CD4-positive, alpha-beta memory T cell (primary cell): Measurements from ENCODE around the gene DAPK2. TPM values are rescaled to one million over a fixed set of nuclear protein-coding genes. Genes with fewer than 3 reads are reported as not detected.
A peak's percentile ranks its signal among the peaks of the same experiment; 100 is the strongest.
"Not testable (repeated sequence)": the region's sequence is repeated elsewhere in the genome, so short reads cannot be mapped to it uniquely, and the experiment has no call there.

Source experiments
- CTCF ChIA-PET: fragments of 350-600 bp; sonication (Branson Sonifier 250); formaldehyde crosslinking; loops from one replicate; lab custom pipeline; 2021; ENCODE audit warnings: inconsistent platforms; ENCODE audit not compliant: partially characterized antibody; lab: Charles Lee
- POLR2A ChIA-PET: fragments of 350-600 bp; sonication (Branson Sonifier 250); formaldehyde crosslinking; loops from one replicate; lab custom pipeline; 2021; ENCODE audit not compliant: partially characterized antibody; lab: Charles Lee
- DNase-seq, 5 donors: peaks; one replicate each; pipeline versions ENCODE4 v3.0.0 to v3.0.0-alpha.2; 2020 to 2022; ENCODE audit warnings: mixed read lengths in 1 of 5
- H3K27ac ChIP-seq: one replicate; pipeline ENCODE4 v1.7.0; 2013; ENCODE audit warnings: low read depth, low read length
- H3K27me3 ChIP-seq: 2 replicates; pipeline ENCODE4 v1.7.0; 2013; ENCODE audit warnings: mild to moderate bottlenecking, low read length, moderate library complexity; ENCODE audit not compliant: insufficient read depth
- H3K36me3 ChIP-seq: 2 replicates; pipeline ENCODE4 v1.7.0; 2013; ENCODE audit warnings: mild to moderate bottlenecking, low read length, moderate library complexity; ENCODE audit not compliant: insufficient read depth
- H3K4me1 ChIP-seq: 2 replicates; pipeline ENCODE4 v1.7.0; 2013; ENCODE audit warnings: mild to moderate bottlenecking, low read length, moderate library complexity; ENCODE audit not compliant: insufficient read depth
- H3K4me3 ChIP-seq, 2 donors: one replicate each; pipeline ENCODE4 v1.7.0; 2013; ENCODE audit warnings: low read length in 2 of 2, mild to moderate bottlenecking in 1 of 2
- H3K9me3 ChIP-seq, 2 donors: one replicate each; pipeline ENCODE4 v1.7.0; 2013; ENCODE audit warnings: low read length in 2 of 2, control low read depth in 1 of 2; ENCODE audit not compliant: control insufficient read depth in 1 of 2
- H3K27ac Mint-ChIP-seq, 7 donors: one replicate each; pipeline ENCODE4 v1.8.0; 2020 to 2021; ENCODE audit warnings: mixed read lengths in 7 of 7, mild to moderate bottlenecking in 6 of 7, inconsistent platforms in 3 of 7, moderate library complexity in 3 of 7
- H3K27me3 Mint-ChIP-seq, 2 donors: one replicate each; pipeline ENCODE4 v1.8.0; 2020 to 2021; ENCODE audit warnings: mixed read lengths in 2 of 2
- H3K36me3 Mint-ChIP-seq, 2 donors: one replicate each; pipeline ENCODE4 v1.8.0; 2020 to 2021; ENCODE audit warnings: mixed read lengths in 2 of 2, inconsistent platforms in 1 of 2, mild to moderate bottlenecking in 1 of 2
- H3K4me1 Mint-ChIP-seq, 4 donors: one replicate each; pipeline ENCODE4 v1.8.0; 2020 to 2021; ENCODE audit warnings: mixed read lengths in 4 of 4, mild to moderate bottlenecking in 1 of 4
- H3K4me3 Mint-ChIP-seq, 8 donors: one replicate each; pipeline ENCODE4 v1.8.0; 2020 to 2021; ENCODE audit warnings: mixed read lengths in 8 of 8, mild to moderate bottlenecking in 7 of 8, moderate library complexity in 6 of 8, inconsistent platforms in 3 of 8
- H3K9me3 Mint-ChIP-seq, 8 donors: one replicate each; pipeline ENCODE4 v1.8.0; 2020 to 2021; ENCODE audit warnings: mixed read lengths in 8 of 8, mild to moderate bottlenecking in 5 of 8, inconsistent platforms in 3 of 8, moderate library complexity in 1 of 8
- intact Hi-C: fragments of 100-400 bp; cut with micrococcal nuclease; formaldehyde crosslinking; loops from one replicate; pipeline ENCODE4 v1.15.1; 2023
- polyA plus RNA-seq, 2 donors: library from polyadenylated mRNA; unstranded; fragments of 300-500 nt; fragmentation: Illumina TruSeq; gene quantifications; one replicate each; pipeline ENCODE4 v1.2.3, GENCODE V29; 2021
- total RNA-seq, 2 experiments: library from RNA; stranded (reverse); gene quantifications; one replicate each; pipeline ENCODE4 v1.2.3, GENCODE V29; 2021

Gene DAPK2
- total and polyA plus RNA-seq, 4 experiments from 2014 or later: 0.93 to 2.9 (median 2.3) TPM; not detected in 1

DNA sequence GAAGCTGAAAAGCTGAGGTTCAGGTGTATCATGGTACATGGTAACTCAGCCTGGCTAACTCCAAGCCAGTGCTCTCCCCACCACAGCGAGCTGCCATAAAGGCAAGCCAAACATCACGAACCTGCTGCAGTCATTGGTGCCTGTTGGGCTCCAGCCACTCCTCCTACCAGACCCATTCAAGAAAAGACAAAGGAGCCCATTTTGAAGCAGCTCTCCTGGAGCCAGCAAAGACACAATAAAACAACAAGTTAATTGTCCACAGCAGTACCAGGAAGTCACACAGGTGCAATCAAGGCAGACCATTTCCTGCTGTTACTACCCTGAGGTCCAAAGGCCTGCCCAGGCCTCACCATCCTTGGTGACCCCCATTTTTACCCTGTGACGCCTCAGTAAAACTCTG lies 77.6 kb downstream of the DAPK2 start:
- no peaks in the 10 kb centered on the region for H3K27me3 Mint-ChIP-seq
- H3K4me3 Mint-ChIP-seq: peak overlapping the region in 1 of 8 donors; percentile 47
- H3K36me3 Mint-ChIP-seq: peaks cover 0 to 14% of the 10 kb centered on the region in 2 donors
- peaks cover 37% of the 10 kb centered on the region for H3K4me1 ChIP-seq
- no peak overlapping the region for H3K27ac ChIP-seq
- intact Hi-C loops: no loop called here
- DNase-seq: no peak
- H3K9me3 Mint-ChIP-seq: peaks cover 0 to 22% (median 8%) of the 10 kb centered on the region in 8 donors
- peak overlapping the region in 3 of 7 donors; percentile 14 to 53 (median 31) for H3K27ac Mint-ChIP-seq
- ChIA-PET CTCF (interaction anchor here (0.9 to 4.1 kb wide), 4 partner anchors 22 to 41 kb away, joined by 3 to 26 read pairs (median 4); no protein-coding TSS in a partner anchor), POLR2A (interaction anchor here (1.1 kb wide), 1 partner anchor 135 kb away, joined by 4 read pairs; the partner anchor contains the start of gene HERC1)
- no peaks in the 10 kb centered on the region for H3K36me3 ChIP-seq
- H3K9me3 ChIP-seq: no peaks in the 10 kb centered on the region
- H3K4me3 ChIP-seq: no peak overlapping the region
- H3K27me3 ChIP-seq: no peaks in the 10 kb centered on the region
- peaks cover 22 to 50% (median 33%) of the 10 kb centered on the region in 4 donors for H3K4me1 Mint-ChIP-seq

DNA sequence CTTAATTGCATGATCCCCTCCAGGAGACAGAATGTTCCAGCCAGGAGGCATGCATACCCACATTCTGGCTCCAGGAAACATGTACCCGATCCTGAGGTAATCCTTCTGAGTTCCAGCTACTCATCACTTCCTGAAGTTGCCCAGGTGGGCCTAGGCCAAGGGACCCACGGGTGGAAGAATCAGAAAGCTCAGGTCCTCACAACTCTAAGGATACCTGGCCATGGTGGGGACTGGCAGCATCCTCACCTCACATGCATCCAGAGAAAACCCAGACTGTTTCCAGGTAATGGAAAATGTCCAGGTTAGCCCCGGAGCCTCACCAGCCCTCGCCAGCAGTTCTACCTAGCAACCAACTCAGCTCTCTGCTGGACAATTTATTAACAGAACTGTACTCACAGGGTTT lies 78.2 kb downstream of the DAPK2 start:
- no peak overlapping the region for H3K27ac ChIP-seq
- Mint-ChIP-seq H3K27me3 (peaks cover 0 to 1% of the 10 kb centered on the region in 2 donors), H3K27ac (no peak overlapping the region), H3K9me3 (peaks cover 0 to 27% (median 12%) of the 10 kb centered on the region in 8 donors), H3K4me3 (no peak overlapping the region), H3K4me1 (peaks cover 22 to 50% (median 33%) of the 10 kb centered on the region in 4 donors), H3K36me3 (peaks cover 0 to 17% of the 10 kb centered on the region in 2 donors)
- H3K27me3 ChIP-seq: no peaks in the 10 kb centered on the region
- intact Hi-C loops: no loop called here
- POLR2A ChIA-PET: interaction anchor here (0.9 to 1.1 kb wide), 2 partner anchors 43 to 135 kb away, joined by 3 to 4 read pairs; partner anchors contain the start of gene HERC1
- no peaks in the 10 kb centered on the region for H3K36me3 ChIP-seq
- no peaks in the 10 kb centered on the region for H3K9me3 ChIP-seq
- H3K4me1 ChIP-seq: peaks cover 37% of the 10 kb centered on the region
- CTCF ChIA-PET: interaction anchor here (1.2 to 4.1 kb wide), 3 partner anchors 21 to 41 kb away, joined by 4 to 26 read pairs (median 5); no protein-coding TSS in a partner anchor
- no peak overlapping the region for H3K4me3 ChIP-seq
- no peak for DNase-seq

DNA sequence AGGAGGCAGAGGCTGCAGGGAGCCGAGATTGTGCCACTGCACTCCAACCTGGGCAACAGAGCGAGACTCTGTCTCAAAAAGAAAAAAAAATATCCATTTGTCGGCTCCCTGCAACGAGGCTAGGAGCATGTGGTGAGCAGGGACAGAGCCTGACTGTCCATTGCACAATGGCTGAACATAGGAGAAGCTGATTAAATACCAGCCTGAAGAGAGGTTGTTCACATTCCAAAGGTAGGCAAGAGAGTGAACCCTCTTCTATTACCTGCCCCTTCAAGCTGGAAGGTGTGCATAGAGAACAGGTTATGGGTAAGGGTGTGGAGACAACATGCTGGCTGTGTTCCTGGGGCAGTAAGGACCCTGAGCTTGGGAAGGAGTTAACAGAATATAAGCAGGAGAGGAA lies 78.7 kb downstream of the DAPK2 start:
- Histone ChIP-seq H3K4me3 (no peak overlapping the region), H3K27ac (no peak overlapping the region), H3K4me1 (peaks cover 37% of the 10 kb centered on the region), H3K9me3 (no peaks in the 10 kb centered on the region), H3K36me3 (no peaks in the 10 kb centered on the region), H3K27me3 (no peaks in the 10 kb centered on the region)
- H3K36me3 Mint-ChIP-seq: peaks cover 0 to 17% of the 10 kb centered on the region in 2 donors
- peaks cover 22 to 50% (median 33%) of the 10 kb centered on the region in 4 donors for H3K4me1 Mint-ChIP-seq
- H3K27me3 Mint-ChIP-seq: peaks cover 0 to 2% of the 10 kb centered on the region in 2 donors
- no peak for DNase-seq
- intact Hi-C loops: no loop called here
- CTCF ChIA-PET: interaction anchor here (1.2 to 4.1 kb wide), 3 partner anchors 21 to 42 kb away, joined by 4 to 26 read pairs (median 5); no protein-coding TSS in a partner anchor
- no peak overlapping the region for H3K27ac Mint-ChIP-seq
- H3K4me3 Mint-ChIP-seq: peak overlapping the region in 1 of 8 donors; percentile 22
- POLR2A ChIA-PET: interaction anchor here (0.9 to 1.1 kb wide), 2 partner anchors 43 to 134 kb away, joined by 3 to 4 read pairs; partner anchors contain the start of gene HERC1
- H3K9me3 Mint-ChIP-seq: peaks cover 0 to 27% (median 12%) of the 10 kb centered on the region in 8 donors

DNA sequence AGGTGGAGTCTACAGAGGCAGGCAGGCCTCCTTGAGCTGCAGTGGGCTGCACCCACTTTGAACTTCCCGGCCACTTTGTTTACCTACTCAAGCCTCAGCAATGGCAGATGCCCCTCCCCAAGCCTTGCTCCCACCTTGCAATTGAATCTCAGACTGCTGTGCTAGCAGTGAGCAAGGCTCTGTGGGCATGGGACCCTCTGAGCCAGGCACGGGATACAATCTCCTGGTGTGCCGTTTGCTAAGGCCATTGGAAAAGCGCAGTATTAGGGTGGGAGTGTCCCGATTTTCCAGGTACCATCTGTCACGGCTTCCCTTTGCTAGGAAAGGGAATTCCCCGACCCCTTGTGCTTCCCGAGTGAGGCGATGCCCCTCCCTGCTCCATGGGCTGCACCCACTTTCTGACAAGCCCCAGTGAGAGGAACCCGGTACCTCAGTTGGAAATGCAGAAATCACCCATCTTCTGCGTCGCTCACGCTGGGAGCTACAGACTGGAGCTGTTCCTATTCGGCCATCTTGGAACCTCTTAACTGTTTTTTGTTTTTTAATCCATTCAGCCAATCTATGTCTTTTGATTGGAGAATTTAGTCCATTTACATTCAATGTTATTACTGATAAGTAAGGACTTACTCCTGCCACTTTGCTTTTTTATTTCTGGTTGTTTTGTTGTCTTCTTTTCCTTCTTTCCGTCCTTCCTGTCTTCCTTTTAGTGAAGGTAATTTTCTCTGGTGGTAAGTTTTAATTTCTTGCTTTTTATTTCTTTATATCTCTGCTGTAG lies 83.2 kb downstream of the DAPK2 start:
- H3K4me3 Mint-ChIP-seq, H3K27me3 ChIP-seq, POLR2A ChIA-PET, H3K27ac Mint-ChIP-seq, H3K4me1 Mint-ChIP-seq, H3K27ac ChIP-seq, H3K4me3 ChIP-seq, intact Hi-C loops, H3K9me3 ChIP-seq, H3K36me3 ChIP-seq, H3K4me1 ChIP-seq, H3K27me3 Mint-ChIP-seq, DNase-seq: not testable (repeated sequence)
- H3K36me3 Mint-ChIP-seq: peaks cover 2 to 17% of the 10 kb centered on the region in 2 donors
- peaks cover 0 to 27% (median 16%) of the 10 kb centered on the region in 8 donors for H3K9me3 Mint-ChIP-seq
- CTCF ChIA-PET: interaction anchor here (1.8 kb wide), 1 partner anchor 17 kb away, joined by 6 read pairs; no protein-coding TSS in a partner anchor

DNA sequence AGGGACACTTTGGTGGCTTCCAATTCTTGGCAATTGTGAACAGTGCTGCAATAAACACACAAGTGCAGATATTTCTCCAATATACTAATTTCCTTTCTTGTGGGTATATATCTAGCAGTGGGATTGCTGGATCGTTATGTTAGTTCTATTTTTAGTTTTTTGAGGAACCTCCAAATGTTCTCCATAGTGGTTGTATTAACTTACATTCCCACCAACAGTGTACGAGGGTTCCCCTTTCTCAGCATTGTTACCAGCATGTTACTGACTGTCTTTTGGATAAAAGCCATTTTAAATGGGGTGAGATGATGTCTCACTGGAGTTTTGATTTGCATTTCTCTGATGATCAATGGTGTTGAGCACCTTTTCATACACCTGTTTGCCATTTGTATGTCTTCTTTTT lies 92.8 kb downstream of the DAPK2 start:
- H3K4me1 ChIP-seq: no peaks in the 10 kb centered on the region
- CTCF ChIA-PET: interaction anchor here (1.0 to 1.8 kb wide), 2 partner anchors 8 to 93 kb away, joined by 4 to 5 read pairs; no protein-coding TSS in a partner anchor
- H3K9me3 ChIP-seq: no peaks in the 10 kb centered on the region
- POLR2A ChIA-PET: no interaction called here
- H3K4me3 ChIP-seq: no peak overlapping the region
- Mint-ChIP-seq H3K27me3 (no peaks in the 10 kb centered on the region), H3K9me3 (peaks cover 0 to 5% (median 0%) of the 10 kb centered on the region in 8 donors), H3K4me3 (no peak overlapping the region), H3K27ac (no peak overlapping the region), H3K4me1 (peaks cover 0 to 2% (median 0%) of the 10 kb centered on the region in 4 donors), H3K36me3 (no peaks in the 10 kb centered on the region)
- H3K36me3 ChIP-seq: no peaks in the 10 kb centered on the region
- intact Hi-C loops: no loop called here
- H3K27ac ChIP-seq: no peak overlapping the region
- H3K27me3 ChIP-seq: no peaks in the 10 kb centered on the region
- no peak for DNase-seq

DNA sequence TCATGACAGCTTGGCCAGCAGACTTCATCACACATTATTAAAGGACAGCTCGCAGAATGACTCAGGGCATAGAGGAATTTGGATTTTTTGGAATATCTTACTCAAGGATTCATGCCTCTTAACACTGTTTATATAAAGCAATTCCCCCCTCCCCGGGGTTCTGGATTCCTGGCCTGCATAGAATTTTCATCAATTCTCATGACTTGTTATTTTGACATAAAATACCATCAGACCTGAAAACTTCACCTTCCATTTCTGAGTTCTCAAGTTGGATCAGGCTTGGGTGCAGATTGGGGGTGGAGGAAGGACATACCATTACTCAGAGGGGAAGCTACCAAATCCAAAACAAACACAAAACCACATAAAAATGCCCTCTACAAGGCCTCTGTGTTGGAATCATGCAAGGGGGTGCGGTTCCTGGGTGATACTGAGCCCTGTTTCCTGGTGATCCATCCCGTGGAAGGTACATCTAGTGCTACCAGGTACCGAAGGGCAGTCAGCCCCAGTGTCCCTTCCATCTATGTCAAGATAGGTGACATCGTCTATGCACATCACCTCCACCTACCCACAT lies 95.3 kb downstream of the DAPK2 start:
- no peak for DNase-seq
- no peaks in the 10 kb centered on the region for H3K9me3 ChIP-seq
- Mint-ChIP-seq H3K4me3 (no peak overlapping the region), H3K27me3 (no peaks in the 10 kb centered on the region), H3K36me3 (no peaks in the 10 kb centered on the region), H3K4me1 (peaks cover 0 to 2% (median 0%) of the 10 kb centered on the region in 4 donors), H3K27ac (peak overlapping the region in 2 of 7 donors; percentile 24 to 54), H3K9me3 (no peaks in the 10 kb centered on the region)
- H3K27ac ChIP-seq: no peak overlapping the region
- intact Hi-C loops: no loop called here
- no peaks in the 10 kb centered on the region for H3K36me3 ChIP-seq
- no peaks in the 10 kb centered on the region for H3K4me1 ChIP-seq
- no peak overlapping the region for H3K4me3 ChIP-seq
- ChIA-PET POLR2A (no interaction called here), CTCF (interaction anchor here (0.8 to 3.1 kb wide), 2 partner anchors 11 to 59 kb away, joined by 3 to 13 read pairs; no protein-coding TSS in a partner anchor)
- no peaks in the 10 kb centered on the region for H3K27me3 ChIP-seq
